Measurements from ENCODE around the gene AMOTL2.

- TF ChIP-seq CTCF (IDR thresholded peaks at IDR 0.05) (no peak), USF2 (IDR thresholded peaks at IDR 0.05; ENCODE audit: borderline replicate concordance, low read depth, low read length) (no peak), EZH2phosphoT487 (IDR thresholded peaks at IDR 0.05; ENCODE audit: borderline replicate concordance, low read depth) (no peak), RFX5 (IDR thresholded peaks at IDR 0.05; ENCODE audit: low read length) (no peak), NFIC (IDR thresholded peaks at IDR 0.05; ENCODE audit: borderline replicate concordance) (no peak)
Measured at GRCh38 chr3:134325706-134326105, 48.5 kb downstream of the AMOTL2 start.

All from SK-N-SH (cell line).